Calu3 (cell line): ENCODE results near the gene CCDC91. TPM values are rescaled to one million over a fixed set of nuclear protein-coding genes. Genes with fewer than 3 reads are reported as not detected.

Experiments used
- BruUV-seq: library from RNA; stranded (reverse); fragments of 400-500 nt; replicated peaks from 2 replicates; lab custom pipeline; 2021; lab: Mats Ljungman, UMichigan
- CTCF ChIA-PET: fragments of 300-600 bp; sonication (Branson Sonifier 250); formaldehyde crosslinking; loops from one replicate; lab custom pipeline; 2022; ENCODE audit warnings: antibody characterized with exemption; lab: Charles Lee
- DNase-seq: peaks from one replicate; pipeline ENCODE4 v3.0.0; 2022
- H3K27ac Mint-ChIP-seq: one replicate; pipeline ENCODE4 v1.8.0; 2022; ENCODE audit warnings: mixed read lengths; ENCODE audit not compliant: unreplicated experiment
- H3K27me3 Mint-ChIP-seq: one replicate; pipeline ENCODE4 v1.8.0; 2022; ENCODE audit warnings: mixed read lengths; ENCODE audit not compliant: unreplicated experiment
- H3K36me3 Mint-ChIP-seq: one replicate; pipeline ENCODE4 v1.8.0; 2022; ENCODE audit warnings: mild to moderate bottlenecking, moderate library complexity, mixed read lengths; ENCODE audit not compliant: insufficient read depth, unreplicated experiment
- H3K4me1 Mint-ChIP-seq: one replicate; pipeline ENCODE4 v1.8.0; 2022; ENCODE audit warnings: mild to moderate bottlenecking, low read depth, mixed read lengths; ENCODE audit not compliant: unreplicated experiment
- H3K4me3 Mint-ChIP-seq: one replicate; pipeline ENCODE4 v1.8.0; 2022; ENCODE audit warnings: mild to moderate bottlenecking, low read depth, moderate library complexity, mixed read lengths; ENCODE audit not compliant: unreplicated experiment
- H3K9me3 Mint-ChIP-seq: one replicate; pipeline ENCODE4 v1.8.0; 2022; ENCODE audit warnings: low read depth, mixed read lengths; ENCODE audit not compliant: unreplicated experiment
- intact Hi-C: fragments of 100-400 bp; cut with micrococcal nuclease; formaldehyde crosslinking; loops from one replicate; pipeline ENCODE4 v1.10.0; 2022; ENCODE audit not compliant: unreplicated experiment
- total RNA-seq: library from RNA; stranded (reverse); gene quantifications from 2 replicates; pipeline ENCODE4 v1.2.3, GENCODE V29; 2022
- TF ChIP-seq, protein P1 (sequence below): fragments of 200-600 bp; IDR thresholded peaks from one replicate; pipeline ENCODE4 v1.8.0; 2022; ENCODE audit warnings: antibody characterized with exemption; ENCODE audit not compliant: unreplicated experiment

CCDC91 gene
- total RNA-seq, 1 experiment from 2014 or later = 25.6 TPM

DNA sequence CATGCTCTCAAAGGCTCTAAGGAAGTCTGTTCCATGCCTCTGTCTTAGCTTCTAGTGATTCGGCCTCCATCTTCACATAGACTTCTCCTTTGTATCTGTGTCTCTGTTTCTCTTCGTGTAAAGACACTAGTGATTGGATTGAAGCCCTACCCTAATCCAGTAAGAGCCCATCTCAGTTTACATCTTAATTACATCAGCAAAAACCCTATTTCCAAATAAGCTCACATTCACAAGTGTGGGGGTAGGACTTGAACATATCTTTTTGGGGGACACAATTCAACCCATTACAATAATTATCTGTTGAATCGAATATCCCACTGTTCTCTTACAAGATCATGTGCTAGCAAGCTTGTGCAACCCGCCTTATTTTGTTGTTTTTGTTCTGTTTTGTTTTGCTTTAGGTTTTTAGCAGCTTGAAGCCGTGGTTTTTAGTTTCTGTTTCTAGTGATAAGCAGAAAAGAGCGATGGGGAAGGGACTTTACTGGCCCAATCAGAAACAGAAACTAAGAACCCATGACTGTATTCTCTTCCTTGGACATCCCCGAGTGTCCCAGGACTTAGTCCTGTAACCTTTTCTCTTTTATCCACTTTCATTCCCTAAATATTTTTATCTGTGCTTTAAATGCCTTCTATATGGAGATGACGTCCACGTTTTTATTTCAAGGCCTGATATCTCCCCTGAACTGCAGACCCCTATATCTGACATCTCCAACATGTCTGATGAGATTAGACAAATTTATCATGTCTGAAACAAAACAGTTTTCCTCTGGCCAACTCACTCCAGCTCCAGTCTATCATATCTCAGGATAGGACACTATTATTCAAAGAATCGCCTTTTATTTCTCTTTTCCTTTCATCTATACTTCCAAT lies 353.0 kb downstream of the CCDC91 start:
- Mint-ChIP-seq H3K27me3 (no peaks in the 10 kb centered on the region), H3K4me3 (no peak overlapping the region)
- TF ChIP-seq, protein P1, sequence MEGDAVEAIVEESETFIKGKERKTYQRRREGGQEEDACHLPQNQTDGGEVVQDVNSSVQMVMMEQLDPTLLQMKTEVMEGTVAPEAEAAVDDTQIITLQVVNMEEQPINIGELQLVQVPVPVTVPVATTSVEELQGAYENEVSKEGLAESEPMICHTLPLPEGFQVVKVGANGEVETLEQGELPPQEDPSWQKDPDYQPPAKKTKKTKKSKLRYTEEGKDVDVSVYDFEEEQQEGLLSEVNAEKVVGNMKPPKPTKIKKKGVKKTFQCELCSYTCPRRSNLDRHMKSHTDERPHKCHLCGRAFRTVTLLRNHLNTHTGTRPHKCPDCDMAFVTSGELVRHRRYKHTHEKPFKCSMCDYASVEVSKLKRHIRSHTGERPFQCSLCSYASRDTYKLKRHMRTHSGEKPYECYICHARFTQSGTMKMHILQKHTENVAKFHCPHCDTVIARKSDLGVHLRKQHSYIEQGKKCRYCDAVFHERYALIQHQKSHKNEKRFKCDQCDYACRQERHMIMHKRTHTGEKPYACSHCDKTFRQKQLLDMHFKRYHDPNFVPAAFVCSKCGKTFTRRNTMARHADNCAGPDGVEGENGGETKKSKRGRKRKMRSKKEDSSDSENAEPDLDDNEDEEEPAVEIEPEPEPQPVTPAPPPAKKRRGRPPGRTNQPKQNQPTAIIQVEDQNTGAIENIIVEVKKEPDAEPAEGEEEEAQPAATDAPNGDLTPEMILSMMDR = no peak

DNA sequence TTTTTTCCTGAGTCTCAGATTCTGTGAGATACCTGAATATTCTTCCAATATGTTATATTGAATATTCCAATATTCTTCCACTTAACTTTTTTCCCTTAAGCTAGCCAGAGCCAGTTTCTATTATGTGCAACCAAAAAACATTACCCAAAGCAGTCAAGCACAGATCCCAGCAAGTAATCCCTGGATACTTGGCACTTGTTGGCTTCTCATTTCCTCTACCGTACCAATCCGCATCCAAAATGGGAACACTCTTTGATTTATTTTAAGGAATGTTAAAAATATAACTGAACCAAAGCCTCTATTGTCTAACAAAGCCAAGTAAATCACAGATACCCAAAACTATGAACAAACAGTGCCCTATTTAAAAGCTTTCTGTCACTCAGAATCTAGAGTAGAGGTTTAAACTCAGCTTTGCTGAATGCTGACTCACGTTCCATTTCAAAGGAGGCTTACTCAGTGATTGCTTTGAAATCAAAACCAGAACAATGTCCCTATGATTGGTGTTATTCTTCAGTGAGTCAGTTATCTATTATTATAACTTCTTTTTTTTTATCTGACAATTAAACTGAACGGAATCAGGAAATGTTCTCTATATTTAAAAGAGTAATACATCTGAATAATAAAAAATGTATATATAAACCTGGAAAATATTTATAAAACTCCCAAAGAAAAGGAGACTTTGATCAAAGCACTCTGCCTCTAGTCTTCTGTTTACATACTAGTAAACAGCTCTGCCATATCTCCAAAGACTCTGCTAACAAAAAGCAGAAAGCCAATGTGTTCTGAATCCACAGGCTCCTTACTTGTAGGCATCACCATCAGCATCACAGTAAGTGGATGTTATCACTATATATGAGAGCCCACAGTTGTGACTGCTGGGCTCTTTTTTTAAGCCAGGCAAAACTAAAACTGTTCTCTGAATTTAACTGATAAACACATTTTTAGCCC lies 360.8 kb downstream of the CCDC91 start:
- Mint-ChIP-seq H3K4me1 (peaks cover 10% of the 10 kb centered on the region), H3K27ac (peak overlapping the region; percentile 32), H3K36me3 (no peaks in the 10 kb centered on the region), H3K27me3 (no peaks in the 10 kb centered on the region), H3K4me3 (no peak overlapping the region), H3K9me3 (no peaks in the 10 kb centered on the region)
- BruUV-seq = no TSS peak
- CTCF ChIA-PET = interaction anchor here (0.7 kb wide), 1 partner anchor 24 kb away, joined by 3 read pairs; no protein-coding TSS in a partner anchor
- no peak for DNase-seq
- TF ChIP-seq, protein P1 = no peak
- intact Hi-C loops = no loop called here

More for the DNA sequence above, 353.0 kb downstream of the CCDC91 start:
- BruUV-seq = no TSS peak
- no peak for DNase-seq
- no peaks in the 10 kb centered on the region for H3K4me1 Mint-ChIP-seq
- no peaks in the 10 kb centered on the region for H3K9me3 Mint-ChIP-seq
- no peaks in the 10 kb centered on the region for H3K36me3 Mint-ChIP-seq
- CTCF ChIA-PET = no interaction called here
- H3K27ac Mint-ChIP-seq = no peak overlapping the region
- intact Hi-C loops = no loop called here

DNA sequence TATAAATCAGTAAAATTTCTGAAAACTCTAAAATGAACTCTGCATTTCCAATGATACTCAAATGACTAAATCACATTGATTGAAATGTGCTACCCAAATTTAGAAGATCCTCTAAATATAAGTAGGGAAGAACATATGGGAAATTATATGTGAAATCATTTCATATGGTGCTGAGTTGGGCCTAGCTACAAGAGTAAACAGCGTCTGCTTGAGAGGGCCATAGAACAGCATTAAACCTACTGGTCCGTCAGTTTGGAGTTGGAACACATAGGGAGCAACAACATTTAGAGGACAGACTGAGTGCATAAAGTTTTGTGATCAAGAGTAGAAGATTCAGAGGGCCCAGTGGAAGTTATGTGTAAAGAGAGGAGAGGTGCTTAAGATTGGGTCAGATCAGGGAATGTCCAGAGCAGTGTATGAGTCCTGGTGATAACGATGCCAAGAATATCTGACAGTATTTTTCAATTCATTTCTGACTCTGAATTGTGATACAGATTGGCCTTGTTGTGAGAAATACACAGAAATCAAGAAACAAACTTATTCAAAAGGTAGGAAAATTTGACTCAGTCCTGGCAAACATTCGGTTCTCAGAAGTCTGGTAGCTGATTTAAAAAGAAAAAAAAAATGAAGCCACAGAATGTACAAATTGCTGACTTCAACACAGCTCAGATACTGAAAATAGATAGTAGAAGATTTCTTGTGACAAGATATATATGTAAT lies 362.2 kb downstream of the CCDC91 start:
- no peaks in the 10 kb centered on the region for H3K36me3 Mint-ChIP-seq
- no peak overlapping the region for H3K4me3 Mint-ChIP-seq
- BruUV-seq = no TSS peak
- TF ChIP-seq, protein P1 = no peak
- no peak overlapping the region for H3K27ac Mint-ChIP-seq
- CTCF ChIA-PET = no interaction called here
- peaks cover 10% of the 10 kb centered on the region for H3K4me1 Mint-ChIP-seq
- DNase-seq = no peak
- no peaks in the 10 kb centered on the region for H3K27me3 Mint-ChIP-seq
- intact Hi-C loops = no loop called here
- no peaks in the 10 kb centered on the region for H3K9me3 Mint-ChIP-seq

DNA sequence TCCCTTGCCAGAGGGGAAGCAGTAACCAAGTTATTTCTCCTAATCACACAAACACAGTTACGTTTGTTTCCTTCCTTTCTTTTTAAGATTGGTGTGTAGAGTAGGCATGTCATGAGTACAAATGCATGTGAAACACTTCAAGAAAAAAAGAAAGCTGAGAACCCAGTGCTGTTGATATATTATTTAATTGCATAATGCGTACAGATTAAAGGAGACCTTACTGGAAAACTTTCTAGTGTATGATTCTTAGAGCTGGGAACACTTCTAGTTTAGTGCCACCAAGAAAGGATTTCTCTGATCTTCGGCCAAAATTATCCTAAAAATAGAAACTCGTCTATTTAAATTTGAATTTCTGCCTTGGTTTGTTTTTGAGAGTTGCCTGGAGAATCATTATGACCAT lies 365.5 kb downstream of the CCDC91 start:
- Mint-ChIP-seq H3K27ac (no peak overlapping the region), H3K36me3 (no peaks in the 10 kb centered on the region), H3K27me3 (no peaks in the 10 kb centered on the region), H3K4me1 (peaks cover 5% of the 10 kb centered on the region), H3K4me3 (no peak overlapping the region), H3K9me3 (no peaks in the 10 kb centered on the region)
- intact Hi-C loops = no loop called here
- CTCF ChIA-PET = no interaction called here
- DNase-seq = no peak
- BruUV-seq = no TSS peak
- TF ChIP-seq, protein P1 = no peak
